IMR-90 (cell line): ENCODE results near the gene ERGIC1. TPM values are rescaled to one million over a fixed set of nuclear protein-coding genes. Genes with fewer than 3 reads are reported as not detected.

Source experiments
- ATAC-seq: fragments of 200-7000 bp; cut with Tn5 transposase; 2 replicates; pipeline ENCODE4 v1.9.1; 2020; ENCODE audit warnings: low read depth, mild to moderate bottlenecking, moderate library complexity
- BruUV-seq: library from RNA; stranded (reverse); fragments of 400-500 nt; replicated peaks from 2 replicates; lab custom pipeline; 2021; lab: Mats Ljungman, UMichigan
- CTCF ChIA-PET: fragments of 300-600 bp; formaldehyde crosslinking; extraction: SDS; loops from one replicate; lab custom pipeline; 2021; ENCODE audit warnings: antibody characterized with exemption; lab: Yijun Ruan, JAX
- POLR2A ChIA-PET: fragments of 300-600 bp; sonication (Branson Sonifier 250); formaldehyde crosslinking; loops from one replicate; lab custom pipeline; 2022; ENCODE audit warnings: antibody characterized with exemption; ENCODE audit not compliant: unreplicated experiment; lab: Charles Lee
- DNase-seq: peaks from one replicate; pipeline ENCODE4 v3.0.0; 2013
- H2AFZ ChIP-seq: replicated peaks from 2 replicates; pipeline ENCODE3; 2013; ENCODE audit warnings: low read length, mild to moderate bottlenecking; ENCODE audit not compliant: poor library complexity
- H2AK5ac ChIP-seq: 2 replicates; pipeline ENCODE4 v1.6.1; 2013; ENCODE audit warnings: low read depth, low read length, inconsistent platforms
- H2AK9ac ChIP-seq: replicated peaks from 2 replicates; pipeline ENCODE3; 2013; ENCODE audit warnings: mild to moderate bottlenecking, low read depth, low read length, moderate library complexity; ENCODE audit not compliant: poor library complexity
- H2BK120ac ChIP-seq: 2 replicates; pipeline ENCODE4 v1.6.1; 2013; ENCODE audit warnings: low read depth, low read length, inconsistent platforms
- H2BK15ac ChIP-seq: 3 replicates; pipeline ENCODE4 v1.6.1; 2013; ENCODE audit warnings: low read depth, low read length, inconsistent platforms
- H2BK20ac ChIP-seq: 2 replicates; pipeline ENCODE4 v1.6.1; 2013; ENCODE audit warnings: low read depth, mild to moderate bottlenecking, inconsistent platforms, low read length, moderate library complexity
- H2BK5ac ChIP-seq: 2 replicates; pipeline ENCODE4 v1.6.1; 2013; ENCODE audit warnings: mild to moderate bottlenecking, low read depth, low read length, inconsistent platforms; ENCODE audit not compliant: poor library complexity, severe bottlenecking
- H3K14ac ChIP-seq: replicated peaks from 2 replicates; pipeline ENCODE4 v1.6.1; 2013; ENCODE audit warnings: low read depth, low read length, inconsistent platforms
- H3K18ac ChIP-seq: 2 replicates; pipeline ENCODE4 v1.6.1; 2013; ENCODE audit warnings: low read depth, low read length, control low read depth
- H3K23ac ChIP-seq: 2 replicates; pipeline ENCODE4 v1.6.1; 2013; ENCODE audit warnings: low read depth, low read length, inconsistent platforms
- H3K27ac ChIP-seq: 2 replicates; pipeline ENCODE4 v1.5.1; 2013; ENCODE audit warnings: mild to moderate bottlenecking, control low read depth, low read length; ENCODE audit not compliant: insufficient read depth
- H3K27me3 ChIP-seq: 2 replicates; pipeline ENCODE4 v1.6.1; 2013; ENCODE audit warnings: low read length; ENCODE audit not compliant: control insufficient read depth, insufficient read depth
- H3K36me3 ChIP-seq: 2 replicates; pipeline ENCODE4 v1.6.1; 2013; ENCODE audit warnings: low read length, mixed read lengths; ENCODE audit not compliant: control insufficient read depth, insufficient read depth
- H3K4ac ChIP-seq: 2 replicates; pipeline ENCODE4 v1.6.1; 2013; ENCODE audit warnings: low read depth, low read length, inconsistent platforms
- H3K4me1 ChIP-seq: 2 replicates; pipeline ENCODE4 v1.6.1; 2013; ENCODE audit warnings: low read length, mixed read lengths; ENCODE audit not compliant: control insufficient read depth, insufficient read depth
- H3K4me2 ChIP-seq: 2 replicates; pipeline ENCODE4 v1.6.1; 2013; ENCODE audit warnings: low read depth, mild to moderate bottlenecking, control low read depth, low read length, moderate library complexity
- H3K4me3 ChIP-seq: 2 replicates; pipeline ENCODE4 v1.5.1; 2013; ENCODE audit warnings: low read depth, mild to moderate bottlenecking, control low read depth, low read length, moderate library complexity; ENCODE audit not compliant: insufficient read depth
- H3K56ac ChIP-seq: 2 replicates; pipeline ENCODE4 v1.6.1; 2013; ENCODE audit warnings: low read length, inconsistent platforms; ENCODE audit not compliant: insufficient read depth; ENCODE audit errors: extremely low read depth
- H3K79me1 ChIP-seq, 2 experiments: 2 replicates each; pipeline ENCODE4 v1.6.1; 2013; ENCODE audit warnings: low read length in 2 of 2, inconsistent platforms in 1 of 2, low read depth in 1 of 2
- H3K9ac ChIP-seq: 2 replicates; pipeline ENCODE4 v1.6.1; 2013; ENCODE audit warnings: low read depth, low read length, control low read depth
- H3K9me1 ChIP-seq: 2 replicates; pipeline ENCODE4 v1.6.1; 2013; ENCODE audit warnings: low read length, inconsistent platforms; ENCODE audit not compliant: insufficient read depth
- H3K9me3 ChIP-seq: 2 replicates; pipeline ENCODE4 v1.6.1; 2013; ENCODE audit warnings: low read length; ENCODE audit not compliant: control insufficient read depth, insufficient read depth
- H4K20me1 ChIP-seq: 2 replicates; pipeline ENCODE4 v1.6.1; 2013; ENCODE audit warnings: low read length, inconsistent platforms; ENCODE audit not compliant: insufficient read depth
- H4K5ac ChIP-seq: 2 replicates; pipeline ENCODE4 v1.6.1; 2013; ENCODE audit warnings: mild to moderate bottlenecking, low read depth, low read length, control low read depth
- H4K8ac ChIP-seq, 2 experiments: 2 replicates each; pipeline ENCODE4 v1.6.1; 2013; ENCODE audit warnings: low read depth in 2 of 2, low read length in 2 of 2, control low read depth in 1 of 2, inconsistent platforms in 1 of 2
- H4K91ac ChIP-seq: 2 replicates; pipeline ENCODE4 v1.6.1; 2013; ENCODE audit warnings: low read depth, low read length, inconsistent platforms; ENCODE audit not compliant: insufficient read depth
- CEBPB ChIP-seq: IDR thresholded peaks from 2 replicates; pipeline ENCODE4 v1.6.1; 2012; ENCODE audit warnings: low read depth, low read length, improper control_type of control experiment
- CHD1 ChIP-seq: IDR thresholded peaks from 2 replicates; pipeline ENCODE4 v1.6.1; 2012; ENCODE audit warnings: low read depth, low read length, improper control_type of control experiment
- CTCF ChIP-seq: conservative IDR thresholded peaks from 2 replicates; pipeline ENCODE4 v1.5.1; 2012; ENCODE audit warnings: mild to moderate bottlenecking, low read depth, low read length, improper control_type of control experiment
- ELK1 ChIP-seq: fragments of 150-350 bp; IDR thresholded peaks from 2 replicates; pipeline ENCODE4 v1.6.1; 2016; ENCODE audit warnings: low read depth, mild to moderate bottlenecking, low read length, moderate library complexity, borderline replicate concordance
- FOS ChIP-seq: fragments of 150-350 bp; IDR thresholded peaks from 2 replicates; pipeline ENCODE4 v1.6.1; 2016; ENCODE audit warnings: low read depth, low read length
- NFE2L2 ChIP-seq: fragments of 150-350 bp; IDR thresholded peaks from 2 replicates; pipeline ENCODE4 v1.6.1; 2016; ENCODE audit warnings: low read depth, mild to moderate bottlenecking, low read length
- POLR2A ChIP-seq: IDR thresholded peaks from 2 replicates; pipeline ENCODE4 v1.6.1; 2012; ENCODE audit warnings: mild to moderate bottlenecking, low read depth, low read length
- RCOR1 ChIP-seq: IDR thresholded peaks from 2 replicates; pipeline ENCODE4 v1.6.1; 2012; ENCODE audit warnings: mild to moderate bottlenecking, low read length, improper control_type of control experiment; ENCODE audit not compliant: insufficient replicate concordance
- RFX5 ChIP-seq: IDR thresholded peaks from 2 replicates; pipeline ENCODE4 v1.8.0; 2012; ENCODE audit warnings: low read depth, mild to moderate bottlenecking, low read length, moderate library complexity
- SMC3 ChIP-seq: fragments of 150-350 bp; IDR thresholded peaks from 2 replicates; pipeline ENCODE4 v1.6.1; 2016; ENCODE audit warnings: low read depth, mild to moderate bottlenecking, antibody characterized with exemption, low read length, moderate library complexity
- USF2 ChIP-seq: fragments of 150-350 bp; IDR thresholded peaks from 2 replicates; pipeline ENCODE4 v1.6.1; 2017; ENCODE audit warnings: mild to moderate bottlenecking, antibody characterized with exemption, low read length, low read depth
- WGBS, 2 experiments: methylation state at CpG; one replicate each; pipeline versions ENCODE4 v1.1.5 to v1.1.7; 2013; ENCODE audit warnings: missing lambda C conversion rate in 2 of 2; ENCODE audit not compliant: insufficient read length in 1 of 2; ENCODE audit errors: extremely low coverage in 2 of 2; 5-methylcytosine and 5-hydroxymethylcytosine counted together
- dilution Hi-C: fragments of 300-500 bp; cut with HindIII; formaldehyde crosslinking; loops from one replicate; pipeline ENCODE4 v1.14.3; 2018; ENCODE audit warnings: low sequenced_read_pairs; ENCODE audit not compliant: unreplicated experiment
- in situ Hi-C: fragments of 300-500 bp; cut with MboI; formaldehyde crosslinking; loops from 3 replicates; pipeline ENCODE4 v1.14.3; 2019; ENCODE audit warnings: low sequenced_read_pairs, inconsistent platforms, mixed read lengths
- intact Hi-C: fragments of 100-400 bp; cut with micrococcal nuclease; formaldehyde crosslinking; loops from 2 replicates; pipeline ENCODE4 v1.10.0; 2022
- polyA plus RNA-seq, 3 experiments: library from polyadenylated mRNA; depleted of rRNA; stranded (reverse); fragments of >200 nt; gene quantifications; 2 replicates each; pipeline ENCODE4 v1.2.3, GENCODE V29; 2012; ENCODE audit warnings: low replicate concordance in 1 of 3
- total RNA-seq: library from RNA; depleted of rRNA; stranded (reverse); fragments of >200 nt; gene quantifications from 2 replicates; pipeline ENCODE4 v1.2.3, GENCODE V29; 2012

Gene ERGIC1
- total and polyA plus RNA-seq, 2 of the 4 experiments (the other 2 are of a cell fraction): 134 to 192 TPM

GRCh38 chr5:172895549-172895948, 61.5 kb downstream of the ERGIC1 start:
- Histone ChIP-seq H3K4me2 (no peak overlapping the region), H3K36me3 (peaks cover 22% of the 10 kb centered on the region), H3K4me1 (peaks cover 30% of the 10 kb centered on the region), H4K8ac (peak overlapping the region; percentile 45 to 65), H2AK9ac (peak overlapping the region; percentile 50), H4K91ac (peak overlapping the region; percentile 80), H3K4me3 (no peak overlapping the region), H2BK5ac (peak overlapping the region; percentile 57), H3K9me3 (no peaks in the 10 kb centered on the region), H2BK120ac (peak overlapping the region; percentile 60; the same call in 1 of the 2 replicates), H4K20me1 (no peaks in the 10 kb centered on the region; the same call in 1 of the 2 replicates), H3K56ac (no peak overlapping the region), H2AFZ (no peak overlapping the region), H3K9ac (no peak overlapping the region), H3K4ac (peak overlapping the region; percentile 73), H3K9me1 (peaks cover 27% of the 10 kb centered on the region), H3K23ac (peak overlapping the region; percentile 25; the same call in 1 of the 2 replicates), H2BK15ac (peak overlapping the region; percentile 88; the same call in 1 of the 3 replicates), H3K27ac (peak overlapping the region; percentile 37), H3K27me3 (no peaks in the 10 kb centered on the region), H3K14ac (peak overlapping the region; percentile 22; the same call in 1 of the 2 replicates), H2BK20ac (peak overlapping the region; percentile 46), H2AK5ac (peak overlapping the region; percentile 61), H3K18ac (peak overlapping the region; percentile 8), H3K79me1 (peaks cover 40 to 77% of the 10 kb centered on the region in 2 experiments), H4K5ac (peak overlapping the region; percentile 14; the same call in 1 of the 2 replicates)
- dilution Hi-C loops: no loop called here
- no peak for DNase-seq
- 100% methylated on average over 2 of the region's 4 CpGs; no CpG with 5 or more reads in 1 of the 2 experiments for WGBS, 2 experiments
- POLR2A ChIA-PET: no interaction called here
- TF ChIP-seq CEBPB (no peak), RFX5 (no peak), CTCF (no peak), ELK1 (no peak), RCOR1 (no peak), USF2 (no peak), POLR2A (no peak; the same call in none of the 2 replicates), CHD1 (no peak), SMC3 (no peak), FOS (no peak), NFE2L2 (no peak)
- intact Hi-C loops: no loop called here
- ATAC-seq: no peak
- CTCF ChIA-PET: interaction anchor here (0.6 kb wide), 1 partner anchor 153 kb away, joined by 3 read pairs; no protein-coding TSS in a partner anchor
- in situ Hi-C loops: no loop called here
- no TSS peak for BruUV-seq
